Activated CD4-positive, alpha-beta T cell treated with anti-CD3 and anti-CD28 coated beads, Interleukin-2, amount 10 ng/mL, durations not matched to agents 24 days and 14 days (primary cell): ENCODE data around the gene TMEM185B. TPM values are rescaled to one million over a fixed set of nuclear protein-coding genes. Genes with fewer than 3 reads are reported as not detected.

Experiments
- total RNA-seq: library from RNA; stranded (reverse); gene quantifications from 2 replicates; pipeline ENCODE4 v1.2.3, GENCODE V29; 2022

Gene TMEM185B
- total RNA-seq, 1 donor from 2014 or later = 44.3 TPM

Other genes with a start within 250 kb of the TMEM185B start
- gene EPB41L5, start 210.3 kb downstream of the TMEM185B start, total RNA-seq = 1.5 and 2.2 TPM in 2 replicates
- gene RALB, start 29.5 kb upstream of the TMEM185B start, total RNA-seq = 72.1 and 80.0 TPM in 2 replicates
- not detected in 2 replicates for gene INHBB, start 122.7 kb upstream of the TMEM185B start, total RNA-seq